Transverse colon (tissue), 4 donors: Measurements from ENCODE around the gene RAPGEF5.

Source experiments
- CTCF ChIP-seq, 5 experiments: fragments of 200-600 bp in 3 of 5; fragments of 450-650 bp in 2 of 5; sonication (generic) in 3 of 5; IDR thresholded peaks; 1 replicate in 2 of 5; 2 replicates in 3 of 5; pipeline ENCODE4 v1.5.1; 2016 to 2017; ENCODE audit warnings: antibody characterized with exemption in 5 of 5, inconsistent platforms in 3 of 5, mild to moderate bottlenecking in 2 of 5, moderate library complexity in 1 of 5
- POLR2A ChIP-seq: fragments of 450-650 bp; IDR thresholded peaks from one replicate; pipeline ENCODE4 v1.6.1; 2016; ENCODE audit warnings: antibody characterized with exemption, mild to moderate bottlenecking, moderate library complexity
- POLR2AphosphoS5 ChIP-seq, 3 donors: sonication (generic); formaldehyde crosslinking; IDR thresholded peaks; one replicate each; pipeline ENCODE4 v1.6.1; 2016; ENCODE audit warnings: antibody characterized with exemption in 3 of 3

- TF ChIP-seq POLR2AphosphoS5 (IDR thresholded peaks at IDR 0.05) (no peak), CTCF (IDR thresholded peaks at IDR 0.05) (no peak), POLR2A (no peak)
Measured at GRCh38 chr7:22200238-22200637, 156.7 kb downstream of the RAPGEF5 start.
